HUDEP-2 (cell line): ENCODE data around the gene CYP2C19.
"Not testable (repeated sequence)": the region's sequence is repeated elsewhere in the genome, so short reads cannot be mapped to it uniquely, and the experiment has no call there.

Experiments used
- DNase-seq, 76 experiments: peaks; one replicate each; lab custom pipeline; 2025; ENCODE audit not compliant: unreplicated experiment in 76 of 76; lab: John Stamatoyannopoulos, UW

CYP2C19 gene

GRCh38 chr10:94762393-94762792, at the start of gene CYP2C19:
CYP2C19 (plus strand) TSS chr10:94762681; CDS start chr10:94762706, 25 bp downstream.
- no peak for DNase-seq

GRCh38 chr10:94725871-94726270, 36.6 kb upstream of the CYP2C19 start:
- no peak for DNase-seq

GRCh38 chr10:94735197-94735596, 27.3 kb upstream of the CYP2C19 start:
- DNase-seq, result no peak

GRCh38 chr10:94738588-94738987, 23.9 kb upstream of the CYP2C19 start:
- DNase-seq, result no peak

- DNase-seq, result no peak
Measured at GRCh38 chr10:94747137-94747536, 15.3 kb upstream of the CYP2C19 start.

- DNase-seq, result no peak
Measured at GRCh38 chr10:94747838-94748237, 14.6 kb upstream of the CYP2C19 start.

- DNase-seq, result no peak
Measured at GRCh38 chr10:94757916-94758315, 4.6 kb upstream of the CYP2C19 start.

- DNase-seq, result no peak
Measured at GRCh38 chr10:94760586-94761178, 1.8 kb upstream of the CYP2C19 start.

- DNase-seq, result not testable (repeated sequence)
Measured at GRCh38 chr10:94775425-94775824, 12.9 kb downstream of the CYP2C19 start.

- DNase-seq, result no peak
Measured at GRCh38 chr10:94777886-94778458, 15.5 kb downstream of the CYP2C19 start.

- no peak for DNase-seq
Measured at GRCh38 chr10:94780844-94781243, 18.4 kb downstream of the CYP2C19 start.

- DNase-seq, result no peak
Measured at GRCh38 chr10:94784256-94784655, 21.8 kb downstream of the CYP2C19 start.

GRCh38 chr10:94785211-94785610, 22.7 kb downstream of the CYP2C19 start:
- DNase-seq, result no peak

- not testable (repeated sequence) for DNase-seq
Measured at GRCh38 chr10:94800551-94800950, 38.1 kb downstream of the CYP2C19 start.

GRCh38 chr10:94803307-94803706, 40.8 kb downstream of the CYP2C19 start:
- DNase-seq, result no peak

GRCh38 chr10:94830025-94830424, 67.5 kb downstream of the CYP2C19 start:
- DNase-seq, result not testable (repeated sequence)

GRCh38 chr10:94846204-94846603, 83.7 kb downstream of the CYP2C19 start:
- DNase-seq, result no peak

- DNase-seq, result no peak
Measured at GRCh38 chr10:94850766-94851165, 88.3 kb downstream of the CYP2C19 start.

GRCh38 chr10:94851263-94851662, 88.8 kb downstream of the CYP2C19 start:
- no peak for DNase-seq

GRCh38 chr10:94852438-94852837, 90.0 kb downstream of the CYP2C19 start:
- no peak for DNase-seq

GRCh38 chr10:94853065-94853464, 90.6 kb downstream of the CYP2C19 start:
- no peak for DNase-seq

GRCh38 chr10:94858005-94858404, 95.5 kb downstream of the CYP2C19 start:
- DNase-seq, result no peak

GRCh38 chr10:94859086-94859485, 96.6 kb downstream of the CYP2C19 start:
- DNase-seq, result no peak
